Loucy (cell line): Measurements from ENCODE around the gene EGR2.

Experiments
- H2AFZ ChIP-seq: fragments of 200-600 bp; sonication (generic); 2 replicates; pipeline ENCODE4 v1.6.0; 2016; ENCODE audit warnings: antibody characterized with exemption, mild to moderate bottlenecking, low read length, moderate library complexity
- H3F3A ChIP-seq: fragments of 200-600 bp; 2 replicates; pipeline ENCODE4 v1.6.0; 2016; ENCODE audit warnings: antibody characterized with exemption, low read depth, mild to moderate bottlenecking
- H3K27me3 ChIP-seq: fragments of 200-600 bp; sonication (generic); 2 replicates; pipeline ENCODE4 v1.6.1; 2014; ENCODE audit warnings: low read length, mild to moderate bottlenecking; ENCODE audit not compliant: insufficient read depth, poor library complexity, severe bottlenecking
- H3K36me3 ChIP-seq: fragments of 200-600 bp; sonication (generic); 2 replicates; pipeline ENCODE4 v1.6.1; 2016; ENCODE audit warnings: low read length; ENCODE audit not compliant: insufficient read depth
- H3K4me1 ChIP-seq: fragments of 200-600 bp; sonication (generic); 2 replicates; pipeline ENCODE4 v1.5.1; 2014; ENCODE audit warnings: low read length, mild to moderate bottlenecking; ENCODE audit not compliant: insufficient read depth, poor library complexity, severe bottlenecking
- H3K4me2 ChIP-seq: fragments of 200-600 bp; sonication (generic); 2 replicates; pipeline ENCODE4 v1.6.0; 2014; ENCODE audit warnings: antibody characterized with exemption, low read length, low read depth, mild to moderate bottlenecking; ENCODE audit not compliant: poor library complexity, severe bottlenecking
- H3K4me3 ChIP-seq: fragments of 200-600 bp; sonication (generic); 2 replicates; pipeline ENCODE4 v1.5.1; 2014; ENCODE audit warnings: low read length, mild to moderate bottlenecking, mixed read lengths; ENCODE audit not compliant: poor library complexity, severe bottlenecking
- H3K79me2 ChIP-seq: fragments of 200-600 bp; sonication (generic); 2 replicates; pipeline ENCODE4 v1.6.1; 2014; ENCODE audit warnings: low read length; ENCODE audit not compliant: insufficient read depth
- H3K9ac ChIP-seq: fragments of 200-600 bp; sonication (generic); 2 replicates; pipeline ENCODE4 v1.6.0; 2014; ENCODE audit warnings: mild to moderate bottlenecking, low read depth, low read length, moderate library complexity; ENCODE audit not compliant: poor library complexity, severe bottlenecking
- H3K9me2 ChIP-seq: fragments of 200-600 bp; sonication (generic); replicated peaks from 2 replicates; pipeline ENCODE4 v1.6.1; 2016; ENCODE audit warnings: low read depth, low read length, mixed read lengths
- H3K9me3 ChIP-seq: fragments of 200-600 bp; sonication (generic); 2 replicates; pipeline ENCODE4 v1.6.1; 2014; ENCODE audit warnings: mild to moderate bottlenecking, antibody characterized with exemption, low read length, low read depth; ENCODE audit not compliant: insufficient read depth
- H4K20me1 ChIP-seq: fragments of 200-600 bp; sonication (generic); 2 replicates; pipeline ENCODE4 v1.6.0; 2014; ENCODE audit warnings: antibody characterized with exemption, low read length, mild to moderate bottlenecking; ENCODE audit not compliant: insufficient read depth, poor library complexity, severe bottlenecking
- CTCF ChIP-seq: fragments of 200-600 bp; sonication (generic); conservative IDR thresholded peaks from 2 replicates; pipeline ENCODE4 v1.5.1; 2014; ENCODE audit warnings: mild to moderate bottlenecking, antibody characterized with exemption, low read length
- EZH2phosphoT487 ChIP-seq: fragments of 200-600 bp; IDR thresholded peaks from 2 replicates; pipeline ENCODE4 v1.6.1; 2018; ENCODE audit warnings: antibody characterized with exemption, mild to moderate bottlenecking, moderate library complexity, borderline replicate concordance

Gene EGR2

GRCh38 chr10:62831346-62831745 lies 15.2 kb upstream of the EGR2 start:
- Histone ChIP-seq H3K9me2 (no peaks in the 10 kb centered on the region), H3K9me3 (no peaks in the 10 kb centered on the region), H2AFZ (no peak overlapping the region), H3F3A (no peaks in the 10 kb centered on the region), H3K4me3 (no peak overlapping the region), H3K79me2 (no peaks in the 10 kb centered on the region), H3K27me3 (no peaks in the 10 kb centered on the region), H3K4me2 (no peak overlapping the region), H3K9ac (no peak overlapping the region), H3K36me3 (no peaks in the 10 kb centered on the region), H3K4me1 (no peaks in the 10 kb centered on the region), H4K20me1 (no peaks in the 10 kb centered on the region)
- TF ChIP-seq CTCF = no peak
- no peak for TF ChIP-seq EZH2phosphoT487

GRCh38 chr10:62830679-62831078 lies 14.5 kb upstream of the EGR2 start:
- H3F3A ChIP-seq = no peaks in the 10 kb centered on the region
- H2AFZ ChIP-seq = no peak overlapping the region
- no peaks in the 10 kb centered on the region for H3K9me2 ChIP-seq
- no peaks in the 10 kb centered on the region for H3K36me3 ChIP-seq
- H3K27me3 ChIP-seq = no peaks in the 10 kb centered on the region
- H3K9me3 ChIP-seq = no peaks in the 10 kb centered on the region
- H4K20me1 ChIP-seq = no peaks in the 10 kb centered on the region
- no peak overlapping the region for H3K9ac ChIP-seq
- H3K4me2 ChIP-seq = no peak overlapping the region
- TF ChIP-seq CTCF = no peak
- TF ChIP-seq EZH2phosphoT487 = no peak
- H3K4me3 ChIP-seq = no peak overlapping the region
- no peaks in the 10 kb centered on the region for H3K79me2 ChIP-seq
- H3K4me1 ChIP-seq = no peaks in the 10 kb centered on the region

GRCh38 chr10:62829622-62830021 lies 13.5 kb upstream of the EGR2 start:
- Histone ChIP-seq H3K9me3 (no peaks in the 10 kb centered on the region), H3K9me2 (no peaks in the 10 kb centered on the region), H3K79me2 (no peaks in the 10 kb centered on the region), H3K27me3 (no peaks in the 10 kb centered on the region), H3F3A (no peaks in the 10 kb centered on the region), H3K4me1 (no peaks in the 10 kb centered on the region), H3K4me3 (no peak overlapping the region), H3K9ac (no peak overlapping the region), H3K4me2 (no peak overlapping the region), H4K20me1 (no peaks in the 10 kb centered on the region), H3K36me3 (no peaks in the 10 kb centered on the region), H2AFZ (no peak overlapping the region)
- TF ChIP-seq EZH2phosphoT487 (no peak), CTCF (no peak)
